Breast epithelium (tissue), 4 donors: ENCODE data around the gene RIMOC1. TPM values are rescaled to one million over a fixed set of nuclear protein-coding genes. Genes with fewer than 3 reads are reported as not detected.

Source experiments
- DNase-seq, 2 donors: peaks; one replicate each; pipeline ENCODE4 v3.0.0-alpha.2; 2019; ENCODE audit warnings: low spot score in 2 of 2
- H3K27ac ChIP-seq, 2 donors: fragments of 200-600 bp; sonication (generic) in 1 of 2; one replicate each; pipeline ENCODE4 v1.5.1; 2016 to 2019; ENCODE audit warnings: mild to moderate bottlenecking in 1 of 2
- H3K27me3 ChIP-seq, 2 donors: fragments of 200-600 bp; sonication (generic) in 1 of 2; one replicate each; pipeline versions ENCODE4 v1.5.1 to v1.6.0; 2017 to 2019; ENCODE audit warnings: control low read depth in 1 of 2, mild to moderate bottlenecking in 1 of 2
- H3K36me3 ChIP-seq: fragments of 200-600 bp; one replicate; pipeline ENCODE4 v1.5.1; 2019
- H3K4me1 ChIP-seq, 2 donors: fragments of 200-600 bp; sonication (generic); one replicate each; pipeline ENCODE4 v1.5.1; 2016 to 2019; ENCODE audit warnings: control low read depth in 1 of 2
- H3K4me3 ChIP-seq, 3 donors: fragments of 200-600 bp; sonication (generic); 1 replicate in 2 of 3; 2 replicates in 1 of 3; pipeline ENCODE4 v1.5.1; 2016 to 2019; ENCODE audit warnings: mild to moderate bottlenecking in 3 of 3, moderate library complexity in 2 of 3
- H3K9me3 ChIP-seq, 2 donors: fragments of 200-600 bp; sonication (generic) in 1 of 2; one replicate each; pipeline ENCODE4 v1.5.1; 2016 to 2019; ENCODE audit warnings: control low read depth in 1 of 2
- CTCF ChIP-seq, 3 donors: fragments of 450-650 bp; IDR thresholded peaks; one replicate each; pipeline ENCODE4 v1.5.1; 2016 to 2017; ENCODE audit warnings: antibody characterized with exemption in 3 of 3, mild to moderate bottlenecking in 3 of 3, moderate library complexity in 3 of 3
- POLR2A ChIP-seq: fragments of 450-650 bp; IDR thresholded peaks from one replicate; pipeline ENCODE4 v1.6.1; 2016; ENCODE audit warnings: antibody characterized with exemption, mild to moderate bottlenecking, moderate library complexity
- POLR2AphosphoS5 ChIP-seq, 3 donors: sonication (generic); formaldehyde crosslinking; IDR thresholded peaks; one replicate each; pipeline ENCODE4 v1.6.1; 2017; ENCODE audit warnings: antibody characterized with exemption in 3 of 3
- intact Hi-C: fragments of 100-400 bp; cut with DNase I; formaldehyde crosslinking; loops from one replicate; pipeline ENCODE4 v1.15.1; 2023; ENCODE audit warnings: low total_unique reads
- total RNA-seq, 3 donors: library from RNA; depleted of rRNA; stranded (reverse); fragments of >200 nt; gene quantifications; one replicate each; pipeline ENCODE4 v1.1.0, GENCODE V29; 2016

Gene RIMOC1
- 10 to 100 TPM; 16.4 to 23.0 (median 21.7) TPM for total RNA-seq

GRCh38 chr5:41903892-41904799, at the start of gene RIMOC1:
Gene RIMOC1, plus strand, starts transcription at chr5:41904344. Its CDS starts 24 bp downstream, at chr5:41904368.
- Histone ChIP-seq H3K4me3 (peak within 1 kb of the TSS; percentile 78 to 86 (median 80)), H3K27ac (peak within 1 kb of the TSS; percentile 90 to 96), H3K27me3 (peaks cover 0 to 5% of the 10 kb centered on the region in 2 donors), H3K9me3 (no peaks in the 10 kb centered on the region), H3K4me1 (peaks cover 0 to 7% of the 10 kb centered on the region in 2 donors), H3K36me3 (no peaks in the 10 kb centered on the region)
- DNase-seq = peak; percentile 97 to 99
- intact Hi-C loops = no loop called here
- TF ChIP-seq POLR2A = peak; percentile 95
- peak; percentile 96 to 98 (median 98) for TF ChIP-seq POLR2AphosphoS5 (IDR thresholded peaks at IDR 0.05)
- no peak for TF ChIP-seq CTCF (IDR thresholded peaks at IDR 0.05)

- Histone ChIP-seq H3K36me3 (no peaks in the 10 kb centered on the region), H3K27me3 (no peaks in the 10 kb centered on the region)
- intact Hi-C loops = no loop called here
Observed at GRCh38 chr5:41856644-41857491, 47.3 kb upstream of the RIMOC1 start.

GRCh38 chr5:41857989-41858388, 46.2 kb upstream of the RIMOC1 start:
- H3K27ac ChIP-seq = no peak overlapping the region
- H3K4me3 ChIP-seq = no peak overlapping the region
- no peaks in the 10 kb centered on the region for H3K9me3 ChIP-seq
- no peaks in the 10 kb centered on the region for H3K27me3 ChIP-seq
- DNase-seq = no peak
- intact Hi-C loops = no loop called here
- TF ChIP-seq CTCF (IDR thresholded peaks at IDR 0.05) (no peak), POLR2AphosphoS5 (IDR thresholded peaks at IDR 0.05) (no peak), POLR2A (no peak)
- peaks cover 0 to 4% of the 10 kb centered on the region in 2 donors for H3K4me1 ChIP-seq
- H3K36me3 ChIP-seq = no peaks in the 10 kb centered on the region

More at GRCh38 chr5:41856644-41857491, 47.3 kb upstream of the RIMOC1 start:
- H3K4me3 ChIP-seq = no peak overlapping the region
- DNase-seq = no peak
- TF ChIP-seq CTCF (IDR thresholded peaks at IDR 0.05) (peak; percentile 45 to 70 (median 67)), POLR2A (no peak)
- no peak overlapping the region for H3K27ac ChIP-seq
- peaks cover 0 to 4% of the 10 kb centered on the region in 2 donors for H3K4me1 ChIP-seq
- no peaks in the 10 kb centered on the region for H3K9me3 ChIP-seq

- H3K36me3 ChIP-seq = no peaks in the 10 kb centered on the region
- no peak overlapping the region for H3K4me3 ChIP-seq
- DNase-seq = no peak
- H3K9me3 ChIP-seq = no peaks in the 10 kb centered on the region
- TF ChIP-seq CTCF (IDR thresholded peaks at IDR 0.05) (no peak), POLR2A (no peak)
- intact Hi-C loops = no loop called here
- peaks cover 0 to 4% of the 10 kb centered on the region in 2 donors for H3K4me1 ChIP-seq
- H3K27ac ChIP-seq = no peak overlapping the region
- H3K27me3 ChIP-seq = no peaks in the 10 kb centered on the region
Observed at GRCh38 chr5:41858890-41859289, 45.3 kb upstream of the RIMOC1 start.
